Endothelial cell of umbilical vein (primary cell): ENCODE data around the gene UBR7.

ENCODE experiments used
- CTCF ChIP-seq, 2 donors: IDR thresholded peaks; 1 replicate in 1 of 2; 2 replicates in 1 of 2; pipeline ENCODE4 v1.5.1; 2011; ENCODE audit warnings: low read length in 2 of 2, mild to moderate bottlenecking in 2 of 2, moderate library complexity in 2 of 2, control low read depth in 1 of 2, inconsistent platforms in 1 of 2, low read depth in 1 of 2; ENCODE audit not compliant: insufficient read depth in 1 of 2; ENCODE audit errors: extremely low read depth in 1 of 2
- EZH2 ChIP-seq: IDR thresholded peaks from 2 replicates; pipeline ENCODE4 v1.6.1; 2012; ENCODE audit warnings: borderline replicate concordance, low read depth, mild to moderate bottlenecking, moderate library complexity, low read length, inconsistent platforms; ENCODE audit not compliant: severe bottlenecking
- FOS ChIP-seq: IDR thresholded peaks from 2 replicates; pipeline ENCODE4 v1.6.1; 2011; ENCODE audit warnings: mild to moderate bottlenecking, low read length, moderate library complexity, borderline replicate concordance; ENCODE audit not compliant: insufficient read depth
- JUN ChIP-seq: IDR thresholded peaks from 2 replicates; pipeline ENCODE4 v1.6.1; 2011; ENCODE audit warnings: borderline replicate concordance, low read depth; ENCODE audit not compliant: insufficient read length, insufficient read depth
- MAX ChIP-seq: IDR thresholded peaks from 2 replicates; pipeline ENCODE4 v1.6.1; 2011; ENCODE audit not compliant: insufficient read depth, insufficient read length
- MYC ChIP-seq: IDR thresholded peaks from one replicate; pipeline ENCODE4 v1.6.1; 2011; ENCODE audit warnings: mild to moderate bottlenecking, low read depth, low read length
- POLR2A ChIP-seq: IDR thresholded peaks from 2 replicates; pipeline ENCODE4 v1.6.1; 2012; ENCODE audit warnings: low read depth, mild to moderate bottlenecking, control low read depth, low read length
- POLR2AphosphoS5 ChIP-seq: IDR thresholded peaks from 2 replicates; pipeline ENCODE4 v1.6.1; 2012; ENCODE audit warnings: low read depth, mild to moderate bottlenecking, control low read depth, low read length, moderate library complexity; ENCODE audit not compliant: insufficient read depth

- TF ChIP-seq JUN (no peak), CTCF (IDR thresholded peaks at IDR 0.05; ENCODE audit: extremely low read depth in 1 of 2, insufficient read depth in 1 of 2, low read depth in 1 of 2, low read length in 2 of 2) (no peak), MAX (no peak), EZH2 (no peak), FOS (no peak), POLR2A (no peak), MYC (no peak), POLR2AphosphoS5 (no peak)
Observed at GRCh38 chr14:93262446-93262845, 55.4 kb downstream of the UBR7 start.
